Loucy (cell line): ENCODE results near the gene ACTR3C.

ENCODE experiments used
- H2AFZ ChIP-seq: fragments of 200-600 bp; sonication (generic); 2 replicates; pipeline ENCODE4 v1.6.0; 2016; ENCODE audit warnings: antibody characterized with exemption, mild to moderate bottlenecking, low read length, moderate library complexity
- H3F3A ChIP-seq: fragments of 200-600 bp; 2 replicates; pipeline ENCODE4 v1.6.0; 2016; ENCODE audit warnings: antibody characterized with exemption, low read depth, mild to moderate bottlenecking
- H3K27me3 ChIP-seq: fragments of 200-600 bp; sonication (generic); 2 replicates; pipeline ENCODE4 v1.6.1; 2014; ENCODE audit warnings: low read length, mild to moderate bottlenecking; ENCODE audit not compliant: insufficient read depth, poor library complexity, severe bottlenecking
- H3K36me3 ChIP-seq: fragments of 200-600 bp; sonication (generic); 2 replicates; pipeline ENCODE4 v1.6.1; 2016; ENCODE audit warnings: low read length; ENCODE audit not compliant: insufficient read depth
- H3K4me1 ChIP-seq: fragments of 200-600 bp; sonication (generic); 2 replicates; pipeline ENCODE4 v1.5.1; 2014; ENCODE audit warnings: low read length, mild to moderate bottlenecking; ENCODE audit not compliant: insufficient read depth, poor library complexity, severe bottlenecking
- H3K4me2 ChIP-seq: fragments of 200-600 bp; sonication (generic); 2 replicates; pipeline ENCODE4 v1.6.0; 2014; ENCODE audit warnings: antibody characterized with exemption, low read length, low read depth, mild to moderate bottlenecking; ENCODE audit not compliant: poor library complexity, severe bottlenecking
- H3K4me3 ChIP-seq: fragments of 200-600 bp; sonication (generic); 2 replicates; pipeline ENCODE4 v1.5.1; 2014; ENCODE audit warnings: low read length, mild to moderate bottlenecking, mixed read lengths; ENCODE audit not compliant: poor library complexity, severe bottlenecking
- H3K79me2 ChIP-seq: fragments of 200-600 bp; sonication (generic); 2 replicates; pipeline ENCODE4 v1.6.1; 2014; ENCODE audit warnings: low read length; ENCODE audit not compliant: insufficient read depth
- H3K9ac ChIP-seq: fragments of 200-600 bp; sonication (generic); 2 replicates; pipeline ENCODE4 v1.6.0; 2014; ENCODE audit warnings: mild to moderate bottlenecking, low read depth, low read length, moderate library complexity; ENCODE audit not compliant: poor library complexity, severe bottlenecking
- H3K9me2 ChIP-seq: fragments of 200-600 bp; sonication (generic); replicated peaks from 2 replicates; pipeline ENCODE4 v1.6.1; 2016; ENCODE audit warnings: low read depth, low read length, mixed read lengths
- H3K9me3 ChIP-seq: fragments of 200-600 bp; sonication (generic); 2 replicates; pipeline ENCODE4 v1.6.1; 2014; ENCODE audit warnings: mild to moderate bottlenecking, antibody characterized with exemption, low read length, low read depth; ENCODE audit not compliant: insufficient read depth
- H4K20me1 ChIP-seq: fragments of 200-600 bp; sonication (generic); 2 replicates; pipeline ENCODE4 v1.6.0; 2014; ENCODE audit warnings: antibody characterized with exemption, low read length, mild to moderate bottlenecking; ENCODE audit not compliant: insufficient read depth, poor library complexity, severe bottlenecking
- EZH2phosphoT487 ChIP-seq: fragments of 200-600 bp; IDR thresholded peaks from 2 replicates; pipeline ENCODE4 v1.6.1; 2018; ENCODE audit warnings: antibody characterized with exemption, mild to moderate bottlenecking, moderate library complexity, borderline replicate concordance
- TF ChIP-seq, protein P1 (sequence below): fragments of 200-600 bp; sonication (generic); conservative IDR thresholded peaks from 2 replicates; pipeline ENCODE4 v1.5.1; 2014; ENCODE audit warnings: mild to moderate bottlenecking, antibody characterized with exemption, low read length

ACTR3C gene

DNA sequence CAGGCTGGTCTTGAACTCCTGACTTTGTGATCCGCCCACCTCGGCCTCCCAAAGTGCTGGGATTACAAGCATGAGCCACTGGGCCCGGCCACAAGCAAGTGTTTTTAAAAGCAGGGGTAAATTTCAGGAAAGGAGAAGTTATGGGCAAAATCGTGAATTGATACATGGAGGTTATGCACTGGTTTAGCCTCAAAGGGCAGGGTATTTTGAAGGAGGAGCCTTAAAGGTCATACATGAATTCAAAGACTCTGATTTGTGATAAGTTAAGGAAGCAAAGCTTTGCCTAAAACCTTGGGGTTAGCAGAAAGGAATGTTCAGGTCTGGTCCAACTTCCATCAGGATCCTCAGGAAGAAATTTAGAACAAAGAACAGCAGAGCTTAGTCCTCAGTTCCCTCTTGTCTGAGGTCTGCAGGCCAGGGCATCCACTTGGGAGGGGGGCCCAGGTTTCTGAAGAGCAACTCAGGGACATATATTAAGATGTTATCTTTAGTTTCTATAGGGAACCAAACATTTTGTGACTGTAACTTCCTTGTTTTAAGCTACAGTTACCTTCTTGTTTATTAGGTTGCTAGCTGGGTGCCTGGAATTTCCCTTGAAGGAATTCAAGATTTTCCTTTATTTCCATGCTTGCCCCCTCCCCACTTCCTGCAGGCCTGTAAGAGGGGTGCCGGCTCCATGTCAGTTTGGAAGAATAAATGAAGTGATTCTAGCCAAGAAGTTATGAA, 42.5 kb upstream of the ACTR3C start:
- Histone ChIP-seq H3K36me3 (no peaks in the 10 kb centered on the region), H3K27me3 (peaks cover 6% of the 10 kb centered on the region), H3K4me2 (peak overlapping the region; percentile 11), H3K9me3 (no peaks in the 10 kb centered on the region), H3K9me2 (no peaks in the 10 kb centered on the region), H3K4me1 (peaks cover 62% of the 10 kb centered on the region), H3F3A (0 out of 2 replicates have a peak, but pooled peaks cover 8% of the 10 kb centered on the region), H2AFZ (no peak overlapping the region), H3K9ac (peak overlapping the region; percentile 35), H3K4me3 (no peak overlapping the region), H4K20me1 (peaks cover 19% of the 10 kb centered on the region), H3K79me2 (peaks cover 33% of the 10 kb centered on the region)
- TF ChIP-seq, protein P1, sequence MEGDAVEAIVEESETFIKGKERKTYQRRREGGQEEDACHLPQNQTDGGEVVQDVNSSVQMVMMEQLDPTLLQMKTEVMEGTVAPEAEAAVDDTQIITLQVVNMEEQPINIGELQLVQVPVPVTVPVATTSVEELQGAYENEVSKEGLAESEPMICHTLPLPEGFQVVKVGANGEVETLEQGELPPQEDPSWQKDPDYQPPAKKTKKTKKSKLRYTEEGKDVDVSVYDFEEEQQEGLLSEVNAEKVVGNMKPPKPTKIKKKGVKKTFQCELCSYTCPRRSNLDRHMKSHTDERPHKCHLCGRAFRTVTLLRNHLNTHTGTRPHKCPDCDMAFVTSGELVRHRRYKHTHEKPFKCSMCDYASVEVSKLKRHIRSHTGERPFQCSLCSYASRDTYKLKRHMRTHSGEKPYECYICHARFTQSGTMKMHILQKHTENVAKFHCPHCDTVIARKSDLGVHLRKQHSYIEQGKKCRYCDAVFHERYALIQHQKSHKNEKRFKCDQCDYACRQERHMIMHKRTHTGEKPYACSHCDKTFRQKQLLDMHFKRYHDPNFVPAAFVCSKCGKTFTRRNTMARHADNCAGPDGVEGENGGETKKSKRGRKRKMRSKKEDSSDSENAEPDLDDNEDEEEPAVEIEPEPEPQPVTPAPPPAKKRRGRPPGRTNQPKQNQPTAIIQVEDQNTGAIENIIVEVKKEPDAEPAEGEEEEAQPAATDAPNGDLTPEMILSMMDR = no peak
- TF ChIP-seq EZH2phosphoT487 = no peak

DNA sequence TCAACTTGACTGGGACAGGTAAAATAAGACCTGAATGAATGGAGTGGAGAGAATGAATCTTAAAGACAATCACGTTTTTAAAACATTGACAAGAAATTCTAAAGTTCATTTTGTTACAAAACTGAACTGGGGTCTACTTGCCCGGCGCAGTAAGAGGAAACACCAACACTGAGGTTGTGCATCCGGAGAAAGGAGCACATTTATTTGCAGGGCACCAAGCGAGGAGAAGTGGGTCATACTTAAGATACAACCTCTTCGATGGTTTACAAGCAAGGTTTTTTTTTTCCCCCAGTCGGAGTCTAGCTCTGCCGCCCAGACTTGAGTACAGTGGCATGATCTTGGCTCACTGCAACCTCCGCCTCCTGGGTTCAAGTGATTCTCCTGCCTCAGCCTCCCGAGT, 41.8 kb upstream of the ACTR3C start:
- Histone ChIP-seq H3K27me3 (peaks cover 6% of the 10 kb centered on the region), H3K9me3 (no peaks in the 10 kb centered on the region), H3K4me3 (no peak overlapping the region), H3K4me2 (no peak overlapping the region), H3K36me3 (no peaks in the 10 kb centered on the region), H3F3A (peaks cover 8% of the 10 kb centered on the region; the same call in 1 of the 2 replicates), H3K4me1 (peaks cover 57% of the 10 kb centered on the region), H3K79me2 (peaks cover 26% of the 10 kb centered on the region), H3K9ac (no peak overlapping the region), H2AFZ (no peak overlapping the region), H4K20me1 (peaks cover 12% of the 10 kb centered on the region), H3K9me2 (no peaks in the 10 kb centered on the region)
- TF ChIP-seq, protein P1 = no peak
- TF ChIP-seq EZH2phosphoT487 = no peak

- peaks cover under 1% of the 10 kb centered on the region for H4K20me1 ChIP-seq
- H3K9ac ChIP-seq = peak overlapping the region; percentile 44
- H3K36me3 ChIP-seq = no peaks in the 10 kb centered on the region
- H3K4me1 ChIP-seq = peaks cover 55% of the 10 kb centered on the region
- peaks cover 2% of the 10 kb centered on the region for H3K27me3 ChIP-seq
- H3K79me2 ChIP-seq = peaks cover 13% of the 10 kb centered on the region
- TF ChIP-seq EZH2phosphoT487 = no peak
- TF ChIP-seq, protein P1 = no peak
- H3F3A ChIP-seq = peaks cover 8% of the 10 kb centered on the region; the same call in 1 of the 2 replicates
- no peaks in the 10 kb centered on the region for H3K9me3 ChIP-seq
- H3K9me2 ChIP-seq = no peaks in the 10 kb centered on the region
- H2AFZ ChIP-seq = peak overlapping the region; percentile 53
- peak overlapping the region; percentile 7 for H3K4me3 ChIP-seq
- H3K4me2 ChIP-seq = peak overlapping the region; percentile 39
These were observed 40.5 kb upstream of the ACTR3C start for GRCh38 chr7:150363872-150364271.
